Measurements from ENCODE around the gene RAB3IL1. TPM values are rescaled to one million over a fixed set of nuclear protein-coding genes. Genes with fewer than 3 reads are reported as not detected.
A peak's percentile ranks its signal among the peaks of the same experiment; 100 is the strongest.

RAB3IL1 gene
- total and polyA plus RNA-seq, 2 of the 13 experiments (the other 11 are each of a cell fraction or from before 2014, with no cell fraction given) = 1.2 to 2.0 TPM

- TF ChIP-seq NFAT5 (CRISPR knock-in tag; IDR thresholded peaks at IDR 0.05) = no peak
- no peak for TF ChIP-seq MEIS2 (CRISPR knock-in tag; IDR thresholded peaks at IDR 0.05)
- TF ChIP-seq ZNF431 (CRISPR knock-in tag; IDR thresholded peaks at IDR 0.05; ENCODE audit: borderline replicate concordance, low read depth) = no peak
- no peak for TF ChIP-seq PHF5A (CRISPR knock-in tag; IDR thresholded peaks at IDR 0.05; ENCODE audit: low read depth, unreplicated experiment)
- no peak for TF ChIP-seq KDM5A (IDR thresholded peaks at IDR 0.05; ENCODE audit: borderline replicate concordance, low read length)
- no peak for TF ChIP-seq SATB2 (CRISPR knock-in tag; IDR thresholded peaks at IDR 0.05)
- TF ChIP-seq ZNF770 (CRISPR knock-in tag; IDR thresholded peaks at IDR 0.05) = no peak
- no peak for TF ChIP-seq TRIM22 (IDR thresholded peaks at IDR 0.05)
- no peak for TF ChIP-seq POLR2A (IDR thresholded peaks at IDR 0.05; ENCODE audit: insufficient read depth in 1 of 2, low read depth in 2 of 2, low read length in 2 of 2)
- TF ChIP-seq ZNF512B (CRISPR knock-in tag; IDR thresholded peaks at IDR 0.05; ENCODE audit: borderline replicate concordance) = no peak
- no peak for TF ChIP-seq ZNF782 (CRISPR knock-in tag; IDR thresholded peaks at IDR 0.05; ENCODE audit: borderline replicate concordance)
- TF ChIP-seq ZZZ3 (CRISPR knock-in tag; IDR thresholded peaks at IDR 0.05; ENCODE audit: borderline replicate concordance) = no peak
- no peak for TF ChIP-seq ZNF20 (CRISPR knock-in tag; IDR thresholded peaks at IDR 0.05)
- no peak for TF ChIP-seq ZNF496 (CRISPR knock-in tag; IDR thresholded peaks at IDR 0.05; ENCODE audit: insufficient replicate concordance)
- 0 out of 2 replicates have a peak, but pooled peaks have one; percentile 27 for TF ChIP-seq HNF1B (CRISPR knock-in tag; IDR thresholded peaks at IDR 0.05)
Observed at GRCh38 chr11:61897387-61898246, 19.7 kb downstream of the RAB3IL1 start (continued).
